PFSK-1 (cell line): ENCODE results near the gene S100A11.

Source experiments
- FOXP2 ChIP-seq: optimal IDR thresholded peaks from 2 replicates; pipeline ENCODE3; 2011; ENCODE audit warnings: borderline replicate concordance, control low read depth, inconsistent platforms; ENCODE audit not compliant: insufficient read depth; ENCODE audit errors: extremely low read length, extremely low read depth
- POLR2AphosphoS5 ChIP-seq: IDR thresholded peaks from 2 replicates; pipeline ENCODE4 v1.6.1; 2012; ENCODE audit warnings: low read depth, mild to moderate bottlenecking, control low read depth, low read length, moderate library complexity
- SIN3A ChIP-seq: IDR thresholded peaks from 2 replicates; pipeline ENCODE4 v1.6.1; 2012; ENCODE audit warnings: mild to moderate bottlenecking, low read length, moderate library complexity, borderline replicate concordance; ENCODE audit not compliant: insufficient read depth
- TAF1 ChIP-seq: IDR thresholded peaks from 2 replicates; pipeline ENCODE4 v1.6.1; 2012; ENCODE audit warnings: low read length, control low read depth, borderline replicate concordance; ENCODE audit not compliant: insufficient read depth
- TF ChIP-seq, protein P1 (sequence below), 2 experiments: IDR thresholded peaks; 2 replicates each; pipeline versions ENCODE4 v1.6.1 to v1.8.0; 2011 to 2012; ENCODE audit warnings: low read depth in 2 of 2, low read length in 2 of 2, control low read depth in 1 of 2, inconsistent platforms in 1 of 2, mild to moderate bottlenecking in 1 of 2, moderate library complexity in 1 of 2; ENCODE audit not compliant: insufficient read depth in 1 of 2

GRCh38 chr1:152048416-152049009 lies 11.7 kb upstream of the S100A11 start:
- TF ChIP-seq POLR2AphosphoS5 (no peak), TAF1 (no peak), FOXP2 (no peak), SIN3A (no peak)
- TF ChIP-seq, protein P1, sequence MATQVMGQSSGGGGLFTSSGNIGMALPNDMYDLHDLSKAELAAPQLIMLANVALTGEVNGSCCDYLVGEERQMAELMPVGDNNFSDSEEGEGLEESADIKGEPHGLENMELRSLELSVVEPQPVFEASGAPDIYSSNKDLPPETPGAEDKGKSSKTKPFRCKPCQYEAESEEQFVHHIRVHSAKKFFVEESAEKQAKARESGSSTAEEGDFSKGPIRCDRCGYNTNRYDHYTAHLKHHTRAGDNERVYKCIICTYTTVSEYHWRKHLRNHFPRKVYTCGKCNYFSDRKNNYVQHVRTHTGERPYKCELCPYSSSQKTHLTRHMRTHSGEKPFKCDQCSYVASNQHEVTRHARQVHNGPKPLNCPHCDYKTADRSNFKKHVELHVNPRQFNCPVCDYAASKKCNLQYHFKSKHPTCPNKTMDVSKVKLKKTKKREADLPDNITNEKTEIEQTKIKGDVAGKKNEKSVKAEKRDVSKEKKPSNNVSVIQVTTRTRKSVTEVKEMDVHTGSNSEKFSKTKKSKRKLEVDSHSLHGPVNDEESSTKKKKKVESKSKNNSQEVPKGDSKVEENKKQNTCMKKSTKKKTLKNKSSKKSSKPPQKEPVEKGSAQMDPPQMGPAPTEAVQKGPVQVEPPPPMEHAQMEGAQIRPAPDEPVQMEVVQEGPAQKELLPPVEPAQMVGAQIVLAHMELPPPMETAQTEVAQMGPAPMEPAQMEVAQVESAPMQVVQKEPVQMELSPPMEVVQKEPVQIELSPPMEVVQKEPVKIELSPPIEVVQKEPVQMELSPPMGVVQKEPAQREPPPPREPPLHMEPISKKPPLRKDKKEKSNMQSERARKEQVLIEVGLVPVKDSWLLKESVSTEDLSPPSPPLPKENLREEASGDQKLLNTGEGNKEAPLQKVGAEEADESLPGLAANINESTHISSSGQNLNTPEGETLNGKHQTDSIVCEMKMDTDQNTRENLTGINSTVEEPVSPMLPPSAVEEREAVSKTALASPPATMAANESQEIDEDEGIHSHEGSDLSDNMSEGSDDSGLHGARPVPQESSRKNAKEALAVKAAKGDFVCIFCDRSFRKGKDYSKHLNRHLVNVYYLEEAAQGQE (IDR thresholded peaks at IDR 0.05; ENCODE audit: insufficient read depth in 1 of 2, low read depth in 2 of 2, low read length in 2 of 2): no peak
